Psoas muscle (tissue), 8 donors: ENCODE data around the gene SMIM44. TPM values are rescaled to one million over a fixed set of nuclear protein-coding genes. Genes with fewer than 3 reads are reported as not detected.

Source experiments
- ATAC-seq, 4 donors: fragments of 200-7000 bp; cut with Tn5 transposase; one replicate each; pipeline ENCODE4 v1.9.1; 2020; ENCODE audit warnings: moderate library complexity in 3 of 4, mild to moderate bottlenecking in 2 of 4
- DNase-seq, 2 donors: peaks; one replicate each; pipeline ENCODE4 v3.0.0-alpha.2; 2020
- H3K27ac ChIP-seq: fragments of 200-600 bp; one replicate; pipeline ENCODE4 v1.8.0; 2022
- H3K27me3 ChIP-seq, 3 donors: fragments of 200-600 bp in 1 of 3; one replicate each; pipeline versions ENCODE4 v1.6.1 to v1.8.0; 2013 to 2022; ENCODE audit warnings: low read length in 2 of 3, mild to moderate bottlenecking in 2 of 3, moderate library complexity in 1 of 3; ENCODE audit not compliant: insufficient read depth in 3 of 3
- H3K36me3 ChIP-seq, 2 donors: fragments of 200-600 bp in 1 of 2; one replicate each; pipeline versions ENCODE4 v1.6.1 to v1.8.0; 2013 to 2022; ENCODE audit warnings: low read depth in 1 of 2, mild to moderate bottlenecking in 1 of 2, moderate library complexity in 1 of 2; ENCODE audit not compliant: insufficient read depth in 1 of 2
- H3K4me1 ChIP-seq: fragments of 200-600 bp; one replicate; pipeline ENCODE4 v1.8.0; 2022
- H3K4me3 ChIP-seq: fragments of 200-600 bp; one replicate; pipeline ENCODE4 v1.8.0; 2022; ENCODE audit warnings: mild to moderate bottlenecking
- H3K9me3 ChIP-seq: fragments of 200-600 bp; one replicate; pipeline ENCODE4 v1.8.0; 2022
- WGBS, 3 donors: extraction: QIAGEN DNeasy Blood & Tissue Kit; methylation state at CpG; one replicate each; pipeline versions ENCODE4 v1.1.6 to v1.1.7; 2013; 5-methylcytosine and 5-hydroxymethylcytosine counted together
- intact Hi-C, 2 donors: fragments of 100-400 bp; cut with DNase I; formaldehyde crosslinking; loops; one replicate each; pipeline versions ENCODE4 v1.11.0 to v1.14.2; 2022
- polyA plus RNA-seq, 3 donors: library from polyadenylated mRNA; stranded (reverse); fragments of 200-250 nt; gene quantifications; one replicate each; pipeline ENCODE4 v1.2.3, GENCODE V29; 2013
- total RNA-seq, 4 donors: library from RNA; stranded (reverse); fragmentation: NEBNext Ultra II Directional in 2 of 4; extraction: Animal tissue kit (Norgen Biotek cat#: 25700) in 2 of 4; gene quantifications; one replicate each; pipeline versions ENCODE4 v1.2.1 to v1.2.4, GENCODE V29; 2021 to 2023
- TF ChIP-seq, protein P1 (sequence below): fragments of 200-600 bp; IDR thresholded peaks from one replicate; pipeline ENCODE4 v1.8.0; 2022; ENCODE audit warnings: antibody characterized with exemption
- donor health status: healthy with polysubstance abuse.
- donor health status: DM: no; HTN: no; CAD: no; lungs with moderate emphysema.
- donor health status: Bipolar disorder and iron deficiency.
- donor health status: healthy.
- donor health status: DM: yes; HTN: yes; CAD: no.
- donor health status: DM: no; HTN: no; CAD: no.
- donor health status: DM: no; HTN: no; CAD: no.
- donor health status: DM: yes; HTN: yes; CAD: no.

The SMIM44 gene
- total and polyA plus RNA-seq, 7 donors, result not detected

GRCh38 chr19:3496392-3497273 is 13.4 kb upstream of the SMIM44 start:
- ATAC-seq (no peak), DNase-seq (no peak)
- H3K36me3 ChIP-seq, result peaks cover 6 to 57% of the 10 kb centered on the region in 2 donors
- 94 to 95% (median 94%) methylated on average over 32 of the region's 32 CpGs for WGBS, 3 donors
- TF ChIP-seq, protein P1, sequence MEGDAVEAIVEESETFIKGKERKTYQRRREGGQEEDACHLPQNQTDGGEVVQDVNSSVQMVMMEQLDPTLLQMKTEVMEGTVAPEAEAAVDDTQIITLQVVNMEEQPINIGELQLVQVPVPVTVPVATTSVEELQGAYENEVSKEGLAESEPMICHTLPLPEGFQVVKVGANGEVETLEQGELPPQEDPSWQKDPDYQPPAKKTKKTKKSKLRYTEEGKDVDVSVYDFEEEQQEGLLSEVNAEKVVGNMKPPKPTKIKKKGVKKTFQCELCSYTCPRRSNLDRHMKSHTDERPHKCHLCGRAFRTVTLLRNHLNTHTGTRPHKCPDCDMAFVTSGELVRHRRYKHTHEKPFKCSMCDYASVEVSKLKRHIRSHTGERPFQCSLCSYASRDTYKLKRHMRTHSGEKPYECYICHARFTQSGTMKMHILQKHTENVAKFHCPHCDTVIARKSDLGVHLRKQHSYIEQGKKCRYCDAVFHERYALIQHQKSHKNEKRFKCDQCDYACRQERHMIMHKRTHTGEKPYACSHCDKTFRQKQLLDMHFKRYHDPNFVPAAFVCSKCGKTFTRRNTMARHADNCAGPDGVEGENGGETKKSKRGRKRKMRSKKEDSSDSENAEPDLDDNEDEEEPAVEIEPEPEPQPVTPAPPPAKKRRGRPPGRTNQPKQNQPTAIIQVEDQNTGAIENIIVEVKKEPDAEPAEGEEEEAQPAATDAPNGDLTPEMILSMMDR, result no peak
- H3K27ac ChIP-seq, result no peak overlapping the region
- H3K27me3 ChIP-seq, result no peaks in the 10 kb centered on the region
- peaks cover 14% of the 10 kb centered on the region for H3K4me1 ChIP-seq
- no peak overlapping the region for H3K4me3 ChIP-seq
- intact Hi-C loops, result no loop called here
- H3K9me3 ChIP-seq, result no peaks in the 10 kb centered on the region

DNA sequence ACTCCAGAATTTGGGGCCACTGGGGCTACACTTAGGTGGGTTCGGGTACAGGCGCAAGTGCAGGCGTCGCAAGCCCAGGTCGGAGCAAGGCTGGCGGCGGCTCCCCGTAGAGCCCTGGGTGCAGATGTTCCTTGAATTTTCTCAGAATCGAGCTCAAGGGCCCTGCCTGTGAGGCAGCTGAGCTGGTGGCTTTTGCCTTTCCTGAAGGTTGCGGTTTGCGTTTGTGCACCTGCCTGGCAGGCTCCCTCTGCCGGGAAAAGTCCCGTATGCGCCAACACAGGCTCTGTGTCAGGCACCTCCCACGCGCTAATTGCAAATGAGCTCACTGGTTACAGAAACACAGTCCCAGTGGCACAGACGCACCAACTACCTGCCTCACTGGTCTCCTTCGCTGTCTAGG is 11.3 kb upstream of the SMIM44 start:
- Histone ChIP-seq H3K27me3 (no peaks in the 10 kb centered on the region), H3K27ac (no peak overlapping the region), H3K4me1 (peaks cover 6% of the 10 kb centered on the region), H3K9me3 (no peaks in the 10 kb centered on the region), H3K36me3 (peaks cover 8 to 69% of the 10 kb centered on the region in 2 donors), H3K4me3 (no peak overlapping the region)
- TF ChIP-seq, protein P1, result no peak
- no peak for DNase-seq
- WGBS, 3 donors, result 92 to 94% (median 94%) methylated on average over 18 of the region's 18 CpGs
- intact Hi-C loops, result no loop called here
- ATAC-seq, result no peak

DNA sequence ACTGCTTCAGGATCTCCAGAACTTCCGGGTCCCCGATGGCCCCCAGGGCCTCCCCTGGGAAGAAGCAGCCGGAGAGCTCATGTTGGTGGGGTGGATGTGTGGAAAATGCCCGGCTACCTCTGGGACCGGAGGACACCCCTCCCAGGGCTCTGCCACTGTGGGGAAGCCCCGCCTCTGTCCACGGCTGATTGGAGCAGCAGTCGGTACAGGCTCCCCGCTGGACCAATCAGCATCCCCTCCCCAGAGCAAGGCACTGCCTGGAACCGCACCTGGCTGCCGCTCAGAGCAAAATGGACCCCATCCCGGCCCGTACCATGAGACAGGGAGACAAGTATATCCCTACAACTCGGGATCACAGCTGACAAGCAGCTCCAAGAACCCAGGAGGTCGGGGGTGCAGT is 10.8 kb upstream of the SMIM44 start:
- no peak for DNase-seq
- H3K4me1 ChIP-seq, result peaks cover 1% of the 10 kb centered on the region
- peak in 3 of 4 donors; percentile 51 to 63 (median 58) for ATAC-seq
- H3K9me3 ChIP-seq, result no peaks in the 10 kb centered on the region
- no peak overlapping the region for H3K4me3 ChIP-seq
- TF ChIP-seq, protein P1, result no peak
- H3K27me3 ChIP-seq, result no peaks in the 10 kb centered on the region
- 80 to 82% (median 82%) methylated on average over 14 to 15 of the region's 15 CpGs for WGBS, 3 donors
- H3K36me3 ChIP-seq, result peaks cover 8 to 69% of the 10 kb centered on the region in 2 donors
- no peak overlapping the region for H3K27ac ChIP-seq
- intact Hi-C loops, result no loop called here

- intact Hi-C loops, result no loop called here
- TF ChIP-seq, protein P1, result no peak
- ATAC-seq (peak in 1 of 4 donors; percentile 13), DNase-seq (no peak)
- no peak overlapping the region for H3K4me3 ChIP-seq
- WGBS, 3 donors, result 94 to 95% (median 94%) methylated on average over 14 of the region's 14 CpGs
- no peaks in the 10 kb centered on the region for H3K4me1 ChIP-seq
- H3K27me3 ChIP-seq, result no peaks in the 10 kb centered on the region
- no peak overlapping the region for H3K27ac ChIP-seq
- no peaks in the 10 kb centered on the region for H3K9me3 ChIP-seq
- peaks cover 8 to 69% of the 10 kb centered on the region in 2 donors for H3K36me3 ChIP-seq
These were observed 10.4 kb upstream of the SMIM44 start for GRCh38 chr19:3493651-3494050.
